Kidney capillary endothelial cell (primary cell): ENCODE measurements around the gene SLC1A1.

Experiments used
- DNase-seq: peaks from one replicate; pipeline ENCODE4 v3.0.0-alpha.2; 2018; ENCODE audit warnings: low spot score

The SLC1A1 gene

DNA sequence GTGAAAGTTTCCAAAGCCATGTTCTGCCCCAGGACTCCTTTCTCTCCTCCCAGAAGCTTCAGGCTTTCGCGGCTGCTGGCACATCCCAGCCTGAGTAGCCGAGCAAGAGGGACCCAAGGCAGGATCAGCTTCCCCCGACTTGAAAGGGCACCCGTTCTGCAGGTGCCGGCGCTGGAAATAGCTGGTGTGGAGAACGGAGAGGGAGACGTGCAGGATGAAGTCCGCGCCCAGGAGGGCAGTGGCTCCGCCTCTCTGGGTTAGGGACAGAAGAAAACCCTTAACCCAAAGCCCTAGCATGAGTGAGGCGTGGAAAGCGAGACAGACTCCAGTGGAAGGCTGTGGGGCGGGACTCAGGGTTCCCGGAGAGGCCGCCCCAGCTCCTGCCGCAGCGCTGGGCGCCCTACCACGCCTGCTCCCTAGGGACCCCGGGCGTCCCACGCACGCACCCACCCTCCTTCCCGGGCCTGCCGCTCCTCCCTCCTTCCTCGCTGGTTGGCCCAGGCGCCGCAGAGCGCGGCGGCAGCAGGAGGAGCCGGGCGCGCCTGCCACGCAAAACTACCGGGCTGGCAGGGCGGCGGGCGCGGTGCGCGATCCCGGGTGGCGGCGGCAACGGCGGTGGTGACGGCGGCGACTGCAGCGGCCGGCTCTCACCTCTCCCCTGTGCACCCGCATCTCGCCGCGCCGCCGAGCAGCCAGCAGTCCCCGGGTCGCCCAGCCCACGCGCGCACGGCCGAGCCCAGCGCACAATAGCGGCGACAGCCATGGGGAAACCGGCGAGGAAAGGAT, at the start of gene SLC1A1:
Gene SLC1A1 (plus strand): TSS at position 550 of the 786 bp plus-strand sequence. CDS start 212 bp downstream, at position 762.
- no peak for DNase-seq

DNA sequence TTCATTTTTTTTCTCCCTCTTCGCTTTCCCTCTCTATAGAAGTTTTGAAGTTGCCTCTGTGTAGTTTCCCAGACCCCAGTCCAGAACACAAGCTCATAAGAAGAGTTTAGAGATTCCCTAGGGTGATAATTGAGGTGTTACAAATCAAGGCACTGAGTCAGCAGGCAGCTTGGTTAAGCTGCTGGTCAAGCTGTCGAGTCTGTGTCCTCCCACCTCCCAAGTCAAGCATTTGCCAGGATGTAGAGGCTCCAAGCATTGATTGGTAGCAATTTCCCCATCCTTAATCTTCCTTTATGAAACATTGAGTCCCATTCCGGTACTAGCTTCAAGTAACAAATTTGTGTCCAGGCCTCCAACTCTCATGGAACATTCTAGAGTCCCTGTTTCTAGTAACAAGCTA, 47.5 kb upstream of the SLC1A1 start:
- DNase-seq, result no peak

DNA sequence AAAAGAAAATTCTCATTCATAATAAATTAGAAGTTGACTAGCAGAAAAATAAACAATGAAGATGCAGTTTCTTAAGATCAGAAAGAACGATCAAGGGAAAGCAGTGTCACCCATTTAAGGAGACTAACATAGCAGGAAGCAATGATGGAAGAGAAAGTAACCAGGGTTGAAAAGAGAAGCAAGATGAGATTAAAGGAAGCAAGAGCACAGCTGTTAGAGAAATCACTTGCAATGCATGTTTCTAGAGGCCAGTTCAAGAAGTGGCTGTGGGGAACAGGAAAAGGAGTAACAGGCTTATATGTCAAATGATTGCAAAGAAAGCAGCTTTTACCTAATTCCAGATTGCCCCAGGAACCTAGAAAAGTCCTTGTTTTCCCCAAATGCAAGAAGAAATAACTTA, 46.8 kb upstream of the SLC1A1 start:
- DNase-seq, result no peak

DNA sequence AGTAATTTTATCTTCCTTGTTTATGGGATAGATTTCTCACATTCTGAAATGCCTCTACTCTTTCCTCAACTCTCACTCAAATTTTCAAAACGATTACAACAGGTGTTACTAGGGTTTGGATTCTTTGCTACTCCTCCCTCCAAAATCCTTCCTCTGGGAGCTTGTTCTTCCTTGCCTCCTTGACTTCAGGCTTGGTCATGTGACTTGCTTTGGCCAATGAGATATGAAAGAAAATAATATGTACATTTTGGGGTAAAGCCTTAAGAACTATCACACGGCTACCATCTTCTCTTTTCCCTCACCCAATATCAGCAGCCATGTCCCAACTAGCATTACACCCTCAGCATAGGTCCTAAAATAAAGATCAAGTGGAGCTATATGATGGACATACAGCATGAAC, 28.8 kb upstream of the SLC1A1 start:
- DNase-seq, result no peak

DNA sequence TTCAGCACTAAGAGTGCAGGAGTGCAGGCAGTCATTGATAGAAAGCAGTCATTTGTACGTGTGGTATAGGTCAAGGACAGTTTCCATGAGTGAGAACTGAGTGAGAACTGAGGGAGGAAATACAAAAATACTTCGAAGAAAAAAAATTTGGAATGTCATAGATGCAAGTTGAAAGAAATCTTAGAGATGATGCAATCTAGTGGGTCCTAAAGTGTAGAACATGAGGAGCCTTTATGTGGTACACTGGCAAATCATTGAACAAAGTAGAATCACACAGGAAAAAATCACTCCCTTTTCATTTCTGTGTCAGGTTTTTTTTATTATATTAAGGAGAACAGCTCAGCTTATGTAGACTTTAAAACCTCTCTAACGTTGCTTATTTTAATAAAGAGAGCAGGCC, 26.4 kb upstream of the SLC1A1 start:
- no peak for DNase-seq

DNA sequence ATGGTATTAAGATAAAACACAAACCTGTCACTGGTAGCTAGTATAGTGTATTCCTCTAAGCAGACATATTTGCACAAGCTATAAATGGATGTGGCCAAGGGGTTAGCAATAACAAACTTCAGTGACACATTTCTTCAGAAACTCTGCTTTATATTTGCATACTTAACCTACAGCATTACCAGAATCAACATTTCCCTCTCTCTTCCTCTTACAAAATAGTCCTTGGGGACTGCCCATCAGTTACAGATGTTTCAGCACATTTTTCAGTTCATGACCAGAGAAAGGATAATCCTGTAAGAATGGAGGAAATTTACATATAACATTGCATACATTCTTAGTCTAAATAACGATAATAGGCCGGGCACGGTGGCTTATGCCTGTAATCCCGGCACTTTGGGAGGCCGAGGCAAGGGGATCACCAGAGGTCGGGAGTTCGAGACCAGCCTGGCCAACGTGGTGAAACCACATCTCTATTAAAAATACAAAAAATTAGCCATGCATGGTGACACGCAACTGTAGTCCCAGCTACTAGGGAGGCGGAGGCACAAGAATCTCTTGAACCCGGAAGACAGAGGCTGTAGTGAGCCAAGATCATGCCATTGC, 25.3 kb upstream of the SLC1A1 start:
- DNase-seq, result no peak

DNA sequence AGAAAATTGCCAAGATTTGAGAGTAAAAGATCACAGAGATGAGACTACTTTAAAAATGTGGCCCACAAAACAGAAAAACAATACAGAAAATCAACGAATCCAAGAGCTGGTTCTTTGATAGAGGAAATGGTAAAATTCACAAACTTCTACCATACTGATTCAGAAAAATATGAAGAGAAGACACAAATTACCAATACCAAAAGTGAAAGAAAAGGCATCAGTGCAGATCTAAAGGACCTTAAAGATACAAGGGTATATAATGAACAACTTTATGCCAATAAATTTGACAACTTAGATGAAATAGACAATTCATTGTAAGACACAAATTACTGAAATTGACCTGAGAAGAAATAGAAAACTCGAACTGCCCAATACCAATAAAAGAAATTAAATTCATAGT, 24.4 kb upstream of the SLC1A1 start:
- DNase-seq, result no peak

DNA sequence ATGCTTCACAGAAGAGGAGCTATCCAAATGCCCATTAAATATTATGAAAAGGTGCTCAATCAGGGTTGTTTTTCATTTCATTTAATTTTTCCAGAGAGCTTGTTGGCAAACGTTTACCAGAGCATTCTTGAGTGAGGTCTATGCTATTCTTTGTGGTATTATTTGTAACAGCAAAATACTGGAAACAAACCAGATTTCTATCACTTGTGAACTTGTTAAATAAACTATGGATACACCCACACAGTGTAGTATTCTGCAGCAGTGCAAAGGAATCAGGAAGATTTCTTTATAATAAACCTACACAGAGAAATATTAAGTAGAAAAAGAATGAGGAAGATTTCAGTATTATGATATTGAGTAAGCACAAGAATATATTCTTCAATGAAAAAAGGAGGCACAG, 15.0 kb upstream of the SLC1A1 start:
- no peak for DNase-seq

DNA sequence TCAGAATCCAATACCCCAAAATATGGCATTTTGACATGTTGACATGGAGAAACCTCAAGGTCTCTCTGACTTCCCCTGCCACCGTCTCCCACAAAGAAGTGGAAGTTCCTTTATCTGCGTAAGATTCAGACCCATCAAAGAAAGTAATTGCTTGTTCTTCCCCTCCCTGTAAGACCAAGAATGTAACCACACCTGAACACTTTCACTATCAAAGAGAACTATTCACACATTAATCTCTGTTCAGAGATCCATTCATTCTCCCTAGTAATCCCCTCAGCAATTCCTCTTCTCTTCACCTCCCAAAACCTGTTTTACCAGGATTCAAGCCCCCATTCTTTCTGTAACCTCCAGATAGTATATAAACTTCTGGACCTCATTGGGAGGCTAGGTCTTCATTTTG, 4.1 kb upstream of the SLC1A1 start:
- no peak for DNase-seq

DNA sequence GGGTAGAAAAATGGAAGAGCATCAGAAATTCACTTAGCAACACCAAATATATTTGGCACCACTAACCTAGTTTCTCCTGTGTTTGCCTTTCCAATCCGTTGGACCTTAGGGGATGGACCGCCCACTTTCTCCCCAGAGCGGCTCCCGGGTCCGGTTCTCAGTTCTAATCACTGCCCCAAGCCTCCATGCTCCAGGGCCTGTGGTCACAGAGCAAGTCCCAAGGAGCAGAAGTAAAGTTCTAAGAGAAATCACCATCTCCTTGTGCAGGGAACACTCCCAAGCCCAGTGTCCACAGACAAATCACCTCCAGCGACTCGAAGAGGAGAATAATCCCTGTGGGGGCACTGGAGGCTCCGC, 728 bp upstream of the SLC1A1 start:
- no peak for DNase-seq

DNA sequence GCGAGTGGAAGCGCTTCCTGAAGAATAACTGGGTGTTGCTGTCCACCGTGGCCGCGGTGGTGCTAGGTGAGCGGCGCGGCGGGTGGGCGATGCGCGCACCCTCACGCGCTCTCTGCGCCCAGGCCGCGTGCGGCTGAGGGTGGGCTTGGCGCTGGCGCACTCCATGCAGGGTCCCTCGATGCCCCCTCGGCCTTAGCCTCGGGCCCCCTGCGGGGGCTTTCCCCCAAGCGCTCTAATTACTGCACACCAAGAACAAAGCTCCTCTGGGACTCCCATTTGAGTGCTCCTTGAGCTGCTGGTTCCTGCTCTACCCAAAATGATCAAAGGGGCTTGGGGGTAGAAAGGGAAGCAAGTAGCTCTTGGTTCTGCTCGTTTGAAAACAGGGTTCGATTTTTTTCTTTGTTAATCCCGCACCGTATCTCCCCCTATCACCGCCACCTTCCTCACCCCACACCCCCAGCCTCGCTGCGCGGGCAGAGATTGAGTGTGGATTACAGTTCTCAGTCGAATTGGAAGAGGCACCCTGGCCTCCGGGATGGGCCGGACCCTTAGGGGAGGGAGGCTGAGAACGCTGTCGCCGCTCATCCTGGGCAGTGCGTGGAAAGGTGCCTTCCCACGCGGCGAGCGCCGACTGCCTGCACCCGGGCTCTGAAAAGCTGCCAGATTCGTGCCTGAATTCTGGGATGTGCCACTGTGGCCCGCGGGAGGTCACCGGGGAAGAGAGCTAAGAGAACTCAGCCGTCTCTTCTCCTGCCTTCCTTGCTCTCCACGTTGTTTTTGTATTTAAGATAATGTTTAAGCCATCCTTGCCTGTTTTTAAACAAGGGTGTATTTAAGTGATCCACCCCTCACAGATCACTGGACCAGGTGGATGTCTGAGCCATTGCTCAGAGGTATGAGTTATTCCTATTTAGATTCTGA, 697 bp downstream of the SLC1A1 start:
- no peak for DNase-seq

DNA sequence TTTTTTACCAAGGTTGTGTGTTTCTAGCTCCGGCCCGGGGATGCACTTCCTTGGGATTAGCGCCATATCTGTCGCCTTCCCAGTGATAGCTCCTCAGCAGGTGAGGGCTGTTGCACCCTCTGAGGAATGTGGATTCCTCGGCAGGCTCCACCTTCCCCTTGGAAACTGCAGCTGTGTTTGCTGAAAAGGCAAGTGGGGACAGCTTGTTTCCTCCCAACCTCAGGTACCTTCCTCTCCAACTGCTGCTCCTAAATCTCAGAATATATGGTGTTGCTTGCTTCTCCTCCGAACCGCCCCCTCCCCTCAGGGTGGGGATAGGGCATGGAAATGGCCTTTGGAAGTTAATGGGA, 1.3 kb downstream of the SLC1A1 start:
- DNase-seq, result no peak

DNA sequence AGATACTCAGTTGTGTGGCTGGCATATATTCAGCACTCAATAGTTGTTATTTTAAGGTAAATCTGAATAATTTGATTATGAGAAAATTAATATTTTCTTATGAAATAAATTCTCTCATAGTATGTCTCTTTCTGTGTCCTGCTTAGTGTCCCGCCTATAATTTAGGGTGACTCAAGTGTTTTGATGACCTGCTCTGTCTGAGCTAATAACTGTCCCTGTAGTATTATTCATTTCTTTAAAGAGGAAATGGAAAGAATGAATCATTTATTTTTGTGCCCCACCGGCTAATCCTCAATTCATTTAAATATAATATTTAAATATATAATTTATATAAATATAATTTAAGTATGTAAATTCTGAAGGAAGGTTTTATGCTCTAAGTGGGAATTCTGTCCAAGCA, 4.1 kb downstream of the SLC1A1 start:
- DNase-seq, result peak; percentile 55

DNA sequence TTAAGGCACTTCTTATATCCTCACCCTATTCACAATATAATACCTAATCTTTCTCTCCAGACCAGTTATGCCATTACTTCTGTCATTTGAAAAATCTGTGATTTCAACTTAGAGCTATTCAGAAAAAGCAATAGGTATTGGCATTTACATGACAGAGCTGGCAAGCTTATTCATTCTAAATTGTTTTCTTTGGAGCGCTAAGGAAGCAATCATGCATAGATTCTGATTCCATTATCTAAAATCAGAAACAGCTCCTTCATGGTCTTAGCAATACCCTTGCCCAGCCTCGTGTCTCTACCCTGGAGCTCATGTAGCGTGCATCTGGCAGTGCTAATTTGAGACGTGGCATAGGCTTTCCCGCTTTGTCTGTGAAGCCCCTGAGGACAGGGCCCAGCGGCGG, 4.5 kb downstream of the SLC1A1 start:
- no peak for DNase-seq

DNA sequence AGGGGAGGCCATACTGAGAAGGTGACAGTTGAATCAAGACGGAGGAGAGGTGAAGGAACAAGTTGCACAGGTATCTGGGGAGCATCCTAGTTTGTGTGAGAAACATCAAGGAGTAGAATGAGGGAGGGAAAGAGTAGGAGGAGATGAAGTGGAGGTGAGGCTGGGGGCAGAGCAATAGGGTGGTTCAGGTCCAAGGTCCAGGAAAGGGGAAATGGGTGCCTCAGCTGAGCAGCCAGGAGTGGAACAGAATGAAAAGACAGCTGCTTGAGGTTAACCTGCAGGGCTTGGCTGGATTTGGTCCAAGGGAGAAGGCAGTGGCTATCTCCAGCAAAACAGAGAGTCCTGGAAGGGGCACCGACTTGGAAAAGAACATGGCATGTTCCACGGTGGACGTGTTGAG, 5.3 kb downstream of the SLC1A1 start:
- DNase-seq, result no peak

DNA sequence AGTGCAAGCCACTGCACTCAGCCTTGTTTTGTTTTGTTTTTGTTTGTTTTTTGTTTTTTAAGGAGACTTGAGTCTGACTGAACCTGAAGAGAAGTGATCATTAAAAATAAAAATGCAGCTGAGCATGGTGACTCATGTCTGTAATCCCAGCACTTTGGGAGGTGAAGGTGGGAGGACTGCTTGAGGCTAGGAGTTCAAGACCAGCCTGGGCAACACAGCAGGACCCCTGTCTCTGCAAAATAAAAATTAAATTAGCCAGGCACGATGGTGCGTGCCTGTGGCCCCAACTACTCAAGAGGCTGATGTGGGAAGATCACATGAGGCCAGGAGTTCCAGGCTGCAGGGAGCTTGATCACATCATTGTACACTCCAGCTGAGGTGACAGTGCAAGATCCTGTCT, 6.2 kb downstream of the SLC1A1 start:
- no peak for DNase-seq

DNA sequence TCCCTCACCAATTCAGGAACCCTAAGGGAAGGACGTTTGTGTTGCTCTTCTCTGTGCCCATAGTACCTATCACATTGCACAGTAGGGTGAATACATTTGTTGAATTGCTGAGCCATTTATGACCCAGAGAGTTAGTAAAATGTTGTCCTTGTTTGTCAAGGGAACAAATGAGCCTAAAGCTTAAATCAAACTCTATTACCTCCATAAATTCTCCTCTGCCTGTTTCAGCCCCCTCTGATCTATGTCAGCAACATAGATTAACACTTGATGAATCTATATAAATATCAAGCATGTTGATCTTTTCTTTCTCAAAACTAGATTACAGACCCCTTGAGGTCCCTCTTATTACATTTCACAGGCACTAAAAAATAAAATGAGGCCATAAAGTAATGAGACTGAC, 7.1 kb downstream of the SLC1A1 start:
- no peak for DNase-seq

DNA sequence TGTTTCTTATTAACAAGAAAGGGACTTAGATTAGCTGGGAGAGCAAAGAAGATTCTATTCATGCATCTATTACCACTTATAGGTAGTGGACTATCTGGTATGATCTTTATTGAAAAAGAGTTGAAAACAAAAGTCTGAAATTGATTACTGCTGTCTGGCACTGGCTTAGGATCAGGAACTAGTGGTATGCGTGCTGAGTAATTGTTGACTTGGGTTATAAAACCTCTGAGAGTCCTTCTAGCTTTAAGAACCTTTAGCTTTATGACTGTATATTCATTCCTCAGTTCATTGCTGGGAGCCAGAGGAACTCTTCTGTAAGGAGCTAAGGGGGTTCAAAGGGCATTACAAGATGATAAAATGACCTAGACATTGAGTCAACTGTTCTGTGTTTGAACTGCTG, 7.6 kb downstream of the SLC1A1 start:
- DNase-seq, result no peak

DNA sequence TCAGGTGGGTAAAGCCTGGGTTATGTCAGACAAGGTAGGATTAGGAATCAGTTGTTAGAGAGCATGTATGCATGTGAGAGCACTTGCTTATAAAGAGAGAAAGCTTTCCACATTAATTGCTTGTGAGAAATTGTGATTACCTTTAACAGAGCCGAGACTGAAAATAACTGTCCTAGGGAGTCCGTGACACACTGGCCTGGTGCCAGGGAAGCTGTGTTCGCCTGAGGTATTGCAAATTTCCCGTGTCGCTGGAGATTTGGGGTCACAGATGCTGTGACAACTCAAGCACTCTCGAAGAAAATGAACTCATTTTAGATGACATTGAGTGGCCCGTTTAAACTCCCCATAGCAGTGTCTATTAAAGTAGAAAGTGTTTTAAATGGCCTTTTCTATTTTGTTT, 9.6 kb downstream of the SLC1A1 start:
- DNase-seq, result no peak

DNA sequence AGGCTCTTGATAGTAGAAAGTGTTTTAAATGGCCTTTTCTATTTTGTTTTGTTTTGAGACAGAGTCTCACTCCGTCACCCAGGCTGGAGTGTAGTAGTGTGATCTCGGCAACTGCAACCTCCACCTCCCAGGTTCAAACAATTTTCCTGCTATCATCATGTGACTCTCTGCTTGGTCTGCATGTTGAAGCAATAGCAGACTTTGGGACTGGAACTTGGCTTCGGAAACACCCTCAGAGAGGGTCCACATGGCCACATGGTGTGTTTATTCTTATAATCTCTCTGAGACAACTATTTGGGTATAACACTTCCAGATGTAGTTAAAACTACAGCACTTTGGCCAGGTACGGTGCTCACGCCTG, 10.9 kb downstream of the SLC1A1 start:
- DNase-seq, result no peak

DNA sequence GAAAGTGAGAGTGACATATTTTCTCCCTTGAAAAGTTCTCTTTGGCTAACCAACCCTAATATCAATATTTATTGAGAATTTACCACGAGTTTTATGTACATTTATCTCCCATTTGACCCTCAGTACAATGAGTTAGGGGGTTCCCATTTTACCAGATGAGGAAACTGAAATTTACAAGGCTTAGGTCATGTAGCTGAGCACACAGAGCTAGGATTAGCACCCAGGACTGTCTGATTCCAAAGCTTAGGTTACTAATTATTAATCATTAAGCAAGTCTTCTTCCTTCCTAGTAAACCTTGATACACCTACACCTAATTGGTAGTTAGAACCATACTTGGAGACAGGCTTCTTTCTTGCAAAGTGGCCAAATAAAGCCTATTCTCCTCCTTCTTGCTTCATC, 12.2 kb downstream of the SLC1A1 start:
- no peak for DNase-seq

DNA sequence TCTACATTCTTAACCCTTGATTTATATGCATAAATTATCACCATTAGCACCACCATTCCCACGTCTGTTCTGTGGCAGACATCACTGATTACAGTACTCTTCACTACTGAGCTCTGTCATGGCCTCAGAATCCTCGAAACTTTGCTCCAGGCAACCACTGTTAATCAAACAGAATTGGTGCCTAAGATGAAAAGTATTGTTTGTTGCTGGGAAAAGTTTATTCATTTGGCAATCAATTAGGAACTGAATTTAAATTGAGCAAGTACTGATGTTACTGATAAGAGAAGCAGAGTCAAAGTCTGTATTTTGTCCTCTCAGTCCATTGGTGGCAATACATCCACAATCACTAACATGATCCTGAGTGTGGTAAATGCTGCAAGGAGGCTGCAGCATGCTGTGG, 12.8 kb downstream of the SLC1A1 start:
- DNase-seq, result no peak

DNA sequence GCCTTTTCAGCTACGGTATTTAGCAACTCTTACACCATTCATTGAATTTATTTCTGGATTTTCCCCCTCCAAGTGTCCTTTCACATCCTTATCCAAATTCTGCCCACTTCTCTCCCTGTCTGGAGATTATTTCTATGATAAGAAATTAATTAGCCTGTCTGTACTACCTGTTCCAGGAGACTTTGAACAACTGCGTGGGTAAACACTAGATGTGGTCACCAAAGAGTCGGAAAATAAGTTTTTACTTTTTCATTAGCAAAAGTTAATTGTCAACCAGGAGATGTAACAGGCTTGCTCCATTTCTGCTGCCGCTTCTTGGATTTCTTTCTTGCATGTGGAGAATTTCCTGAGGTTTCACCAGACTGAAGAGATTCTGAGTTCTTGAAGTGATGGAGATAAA, 14.0 kb downstream of the SLC1A1 start:
- DNase-seq, result no peak
